Activated CD8-positive, alpha-beta T cell treated with anti-CD3 and anti-CD28 coated beads for 36 hours (primary cell): Measurements from ENCODE around the gene TIMD4. TPM values are rescaled to one million over a fixed set of nuclear protein-coding genes. Genes with fewer than 3 reads are reported as not detected.

ENCODE experiments used
- ATAC-seq: fragments of 200-7000 bp; cut with Tn5 transposase; one replicate; pipeline ENCODE4 v1.10.0; 2021; ENCODE audit warnings: mild to moderate bottlenecking, moderate library complexity
- CTCF ChIA-PET: fragments of 350-600 bp; sonication (Branson Sonifier 250); formaldehyde crosslinking; loops from one replicate; lab custom pipeline; 2021; ENCODE audit warnings: antibody characterized with exemption; lab: Charles Lee
- POLR2A ChIA-PET: fragments of 350-600 bp; sonication (Branson Sonifier 250); formaldehyde crosslinking; loops from one replicate; lab custom pipeline; 2021; ENCODE audit warnings: antibody characterized with exemption; lab: Charles Lee
- DNase-seq: peaks from one replicate; pipeline ENCODE4 v3.0.0-alpha.2; 2020
- H3K27ac Mint-ChIP-seq: one replicate; pipeline ENCODE4 v1.8.0; 2021; ENCODE audit warnings: mild to moderate bottlenecking, mixed read lengths
- H3K27me3 Mint-ChIP-seq: one replicate; pipeline ENCODE4 v1.8.0; 2021; ENCODE audit warnings: mixed read lengths
- H3K36me3 Mint-ChIP-seq: one replicate; pipeline ENCODE4 v1.8.0; 2021; ENCODE audit warnings: low read depth, mixed read lengths
- H3K4me1 Mint-ChIP-seq: one replicate; pipeline ENCODE4 v1.8.0; 2021; ENCODE audit warnings: low read depth, mixed read lengths
- H3K4me3 Mint-ChIP-seq: one replicate; pipeline ENCODE4 v1.8.0; 2021; ENCODE audit warnings: mild to moderate bottlenecking, moderate library complexity, mixed read lengths
- H3K9me3 Mint-ChIP-seq: one replicate; pipeline ENCODE4 v1.8.0; 2021; ENCODE audit warnings: mixed read lengths
- CTCF ChIP-seq: fragments of 200-600 bp; IDR thresholded peaks from one replicate; pipeline ENCODE4 v1.8.0; 2022; ENCODE audit warnings: antibody characterized with exemption, mild to moderate bottlenecking
- intact Hi-C: fragments of 100-400 bp; cut with micrococcal nuclease; formaldehyde crosslinking; loops from one replicate; pipeline ENCODE4 v1.10.0; 2022
- total RNA-seq, 2 experiments: library from RNA; stranded (reverse); gene quantifications; one replicate each; pipeline ENCODE4 v1.2.3, GENCODE V29; 2021

The TIMD4 gene
- total RNA-seq, 2 experiments from 2014 or later = 0.83 to 1.2 TPM

GRCh38 chr5:156892864-156893263 lies 70.2 kb downstream of the TIMD4 start:
- H3K4me3 Mint-ChIP-seq = no peak overlapping the region
- DNase-seq (no peak), ATAC-seq (peak; percentile 48)
- no peaks in the 10 kb centered on the region for H3K27me3 Mint-ChIP-seq
- no peaks in the 10 kb centered on the region for H3K9me3 Mint-ChIP-seq
- no peak for TF ChIP-seq CTCF
- ChIA-PET POLR2A (interaction anchor here (1.9 kb wide), 1 partner anchor 28 kb away, joined by 4 read pairs; no protein-coding TSS in a partner anchor), CTCF (interaction anchor here (1.6 kb wide), 2 partner anchors 27 to 42 kb away, joined by 4 to 7 read pairs; no protein-coding TSS in a partner anchor)
- H3K4me1 Mint-ChIP-seq = peaks cover 25% of the 10 kb centered on the region
- intact Hi-C loops = no loop called here
- no peaks in the 10 kb centered on the region for H3K36me3 Mint-ChIP-seq
- peak overlapping the region; percentile 81 for H3K27ac Mint-ChIP-seq

GRCh38 chr5:156892223-156892622 lies 70.8 kb downstream of the TIMD4 start:
- Mint-ChIP-seq H3K36me3 (no peaks in the 10 kb centered on the region), H3K9me3 (no peaks in the 10 kb centered on the region), H3K27me3 (no peaks in the 10 kb centered on the region), H3K27ac (peak overlapping the region; percentile 81), H3K4me3 (no peak overlapping the region), H3K4me1 (peaks cover 25% of the 10 kb centered on the region)
- ATAC-seq = peak; percentile 57
- ChIA-PET POLR2A (interaction anchor here (1.9 kb wide), 1 partner anchor 29 kb away, joined by 4 read pairs; no protein-coding TSS in a partner anchor), CTCF (interaction anchor here (1.0 to 1.6 kb wide), 3 partner anchors 28 to 241 kb away, joined by 3 to 7 read pairs (median 4); no protein-coding TSS in a partner anchor)
- intact Hi-C loops = no loop called here
- no peak for DNase-seq
- TF ChIP-seq CTCF = no peak

GRCh38 chr5:156888520-156888919 lies 74.5 kb downstream of the TIMD4 start:
- intact Hi-C loops = no loop called here
- no peaks in the 10 kb centered on the region for H3K36me3 Mint-ChIP-seq
- no peak for TF ChIP-seq CTCF

GRCh38 chr5:156883316-156883875 lies 79.6 kb downstream of the TIMD4 start:
- Mint-ChIP-seq H3K36me3 (no peaks in the 10 kb centered on the region), H3K27me3 (peaks cover 2% of the 10 kb centered on the region), H3K4me1 (peaks cover 3% of the 10 kb centered on the region), H3K4me3 (no peak overlapping the region), H3K9me3 (no peaks in the 10 kb centered on the region), H3K27ac (no peak overlapping the region)
- no peak for TF ChIP-seq CTCF
- POLR2A ChIA-PET = no interaction called here
- CTCF ChIA-PET = no interaction called here
- DNase-seq = no peak
- intact Hi-C loops = no loop called here
- no peak for ATAC-seq

More at GRCh38 chr5:156888520-156888919, 74.5 kb downstream of the TIMD4 start:
- Mint-ChIP-seq H3K27me3 (peaks cover 2% of the 10 kb centered on the region), H3K9me3 (no peaks in the 10 kb centered on the region), H3K4me3 (no peak overlapping the region), H3K27ac (no peak overlapping the region), H3K4me1 (peaks cover 17% of the 10 kb centered on the region)
- ATAC-seq = no peak
- ChIA-PET CTCF (interaction anchor here (0.6 to 1.6 kb wide), 4 partner anchors 8 to 244 kb away, joined by 3 to 5 read pairs (median 4); no protein-coding TSS in a partner anchor), POLR2A (no interaction called here)
- DNase-seq = no peak

- no peak for DNase-seq
- H3K4me3 Mint-ChIP-seq = no peak overlapping the region
- no peaks in the 10 kb centered on the region for H3K36me3 Mint-ChIP-seq
- CTCF ChIA-PET = interaction anchor here (1.0 to 1.4 kb wide), 3 partner anchors 9 to 592 kb away, joined by 3 to 4 read pairs (median 3); no protein-coding TSS in a partner anchor
- no peak for TF ChIP-seq CTCF
- no peak overlapping the region for H3K27ac Mint-ChIP-seq
- H3K4me1 Mint-ChIP-seq = peaks cover 3% of the 10 kb centered on the region
- intact Hi-C loops = no loop called here
- H3K27me3 Mint-ChIP-seq = no peaks in the 10 kb centered on the region
- POLR2A ChIA-PET = no interaction called here
- H3K9me3 Mint-ChIP-seq = no peaks in the 10 kb centered on the region
- ATAC-seq = no peak
These were observed 83.3 kb downstream of the TIMD4 start for GRCh38 chr5:156879665-156880285.
